ENCODE results near the gene VDAC1. TPM values are rescaled to one million over a fixed set of nuclear protein-coding genes. Genes with fewer than 3 reads are reported as not detected.

The VDAC1 gene
- total RNA-seq = 100 to 1,000 TPM; 113 to 125 (median 118) TPM

- peaks cover 0 to 20% (median 7%) of the 10 kb centered on the region in 4 donors for H3K36me3 ChIP-seq
- H3K9me3 ChIP-seq = no peaks in the 10 kb centered on the region
- peak; percentile 95 for DNase-seq (ENCODE audit: extremely low spot score)
- peak within 1 kb of the TSS; percentile 97 to 100 (median 100) for H3K27ac ChIP-seq (replicated peaks in 1 of 4)
- no peaks in the 10 kb centered on the region for H3K27me3 ChIP-seq
- intact Hi-C loops (cut with DNase I) = no loop called here
- TF ChIP-seq EP300 (IDR thresholded peaks at IDR 0.05) (peak; percentile 22), CTCF (IDR thresholded peaks at IDR 0.05) (peak in 1 of 3 experiments; percentile 13), POLR2A (IDR thresholded peaks at IDR 0.05; ENCODE audit: low read depth) (peak; percentile 52), POLR2AphosphoS5 (IDR thresholded peaks at IDR 0.05) (peak; percentile 75 to 89)
- WGBS = 0% methylated on average over 49 of the region's 96 CpGs
- peak within 1 kb of the TSS; percentile 77 to 96 (median 90) for H3K4me3 ChIP-seq
- H3K4me1 ChIP-seq = peaks cover 48 to 55% (median 54%) of the 10 kb centered on the region in 4 donors
Observed at GRCh38 chr5:134004626-134005416, at the start of gene VDAC1. Gene VDAC1, minus strand, starts transcription at chr5:134004975. Its CDS starts 11,963 bp downstream, at chr5:133993012.

- Histone ChIP-seq H3K4me3 (no peak overlapping the region), H3K4me1 (no peaks in the 10 kb centered on the region), H3K27ac (replicated peaks in 1 of 4) (peak overlapping the region in 2 of 4 donors; percentile 27 to 46), H3K9me3 (no peaks in the 10 kb centered on the region), H3K27me3 (peaks cover 0 to 20% (median 0%) of the 10 kb centered on the region in 4 donors), H3K36me3 (no peaks in the 10 kb centered on the region)
- WGBS = 59% methylated on average over 5 of the region's 5 CpGs
- intact Hi-C loops (cut with DNase I) = no loop called here
- DNase-seq (ENCODE audit: extremely low spot score) = no peak
- TF ChIP-seq EP300 (IDR thresholded peaks at IDR 0.05) = no peak
- TF ChIP-seq POLR2AphosphoS5 (IDR thresholded peaks at IDR 0.05) = no peak
- TF ChIP-seq POLR2A (IDR thresholded peaks at IDR 0.05; ENCODE audit: low read depth) = no peak
- TF ChIP-seq CTCF (IDR thresholded peaks at IDR 0.05) = no peak
Observed at GRCh38 chr5:134053840-134054338, 49.1 kb upstream of the VDAC1 start.

GRCh38 chr5:134053314-134053839, 48.6 kb upstream of the VDAC1 start:
- peak overlapping the region in 2 of 4 donors; percentile 27 to 46 for H3K27ac ChIP-seq (replicated peaks in 1 of 4)
- no peaks in the 10 kb centered on the region for H3K9me3 ChIP-seq
- H3K4me1 ChIP-seq = no peaks in the 10 kb centered on the region
- DNase-seq (ENCODE audit: extremely low spot score) = no peak
- peaks cover 0 to 20% (median 0%) of the 10 kb centered on the region in 4 donors for H3K27me3 ChIP-seq
- intact Hi-C loops (cut with DNase I) = no loop called here
- 65% methylated on average over 6 of the region's 8 CpGs for WGBS
- no peaks in the 10 kb centered on the region for H3K36me3 ChIP-seq
- TF ChIP-seq CTCF (IDR thresholded peaks at IDR 0.05) (no peak), POLR2A (IDR thresholded peaks at IDR 0.05; ENCODE audit: low read depth) (no peak), EP300 (IDR thresholded peaks at IDR 0.05) (no peak), POLR2AphosphoS5 (IDR thresholded peaks at IDR 0.05) (no peak)
- H3K4me3 ChIP-seq = no peak overlapping the region

- H3K4me1 ChIP-seq = no peaks in the 10 kb centered on the region
- intact Hi-C loops (cut with DNase I) = no loop called here
- no peak overlapping the region for H3K4me3 ChIP-seq
- no peak for TF ChIP-seq CTCF (IDR thresholded peaks at IDR 0.05)
- no peak for TF ChIP-seq POLR2AphosphoS5 (IDR thresholded peaks at IDR 0.05)
- no peak for TF ChIP-seq EP300 (IDR thresholded peaks at IDR 0.05)
- TF ChIP-seq POLR2A (IDR thresholded peaks at IDR 0.05; ENCODE audit: low read depth) = no peak
- WGBS = 80% methylated on average over 2 of the region's 2 CpGs
- no peaks in the 10 kb centered on the region for H3K9me3 ChIP-seq
- no peak overlapping the region for H3K27ac ChIP-seq (replicated peaks in 1 of 4)
- H3K27me3 ChIP-seq = peaks cover 0 to 20% (median 0%) of the 10 kb centered on the region in 4 donors
- DNase-seq (ENCODE audit: extremely low spot score) = no peak
- no peaks in the 10 kb centered on the region for H3K36me3 ChIP-seq
Observed at GRCh38 chr5:134051305-134051704, 46.5 kb upstream of the VDAC1 start.
